Neural progenitor cell (in vitro differentiated cells): ENCODE results near the gene TEX14. TPM values are rescaled to one million over a fixed set of nuclear protein-coding genes. Genes with fewer than 3 reads are reported as not detected.

ENCODE experiments used
- DNase-seq: peaks from one replicate; pipeline ENCODE4 v3.0.0-alpha.2; 2016; ENCODE audit warnings: low spot score
- H2AFZ ChIP-seq: fragments of 200-600 bp; sonication (generic); replicated peaks from 2 replicates; pipeline ENCODE4 v1.6.1; 2016; ENCODE audit warnings: antibody characterized with exemption
- H3F3A ChIP-seq: fragments of 200-600 bp; sonication (generic); 2 replicates; pipeline ENCODE4 v1.6.1; 2016; ENCODE audit warnings: antibody characterized with exemption, low read depth
- H3K27ac ChIP-seq: fragments of 200-600 bp; sonication (generic); 2 replicates; pipeline ENCODE4 v1.5.1; 2016; ENCODE audit warnings: mild to moderate bottlenecking
- H3K27me3 ChIP-seq: fragments of 200-600 bp; sonication (generic); 2 replicates; pipeline ENCODE4 v1.6.1; 2016; ENCODE audit warnings: mild to moderate bottlenecking, moderate library complexity
- H3K36me3 ChIP-seq: fragments of 200-600 bp; sonication (generic); 2 replicates; pipeline ENCODE4 v1.5.1; 2016
- H3K4me1 ChIP-seq: fragments of 200-600 bp; sonication (generic); 2 replicates; pipeline ENCODE4 v1.6.1; 2016; ENCODE audit warnings: mixed run types
- H3K4me2 ChIP-seq: fragments of 200-600 bp; sonication (generic); 2 replicates; pipeline ENCODE4 v1.6.1; 2016
- H3K4me3 ChIP-seq: fragments of 200-600 bp; sonication (generic); 2 replicates; pipeline ENCODE4 v1.5.1; 2016
- H3K79me2 ChIP-seq: fragments of 200-600 bp; sonication (generic); 2 replicates; pipeline ENCODE4 v1.6.1; 2016; ENCODE audit warnings: low read depth
- H3K9ac ChIP-seq: fragments of 200-600 bp; sonication (generic); 2 replicates; pipeline ENCODE4 v1.6.1; 2016
- H3K9me3 ChIP-seq: fragments of 200-600 bp; sonication (generic); 2 replicates; pipeline ENCODE4 v1.5.1; 2016; ENCODE audit warnings: low read depth
- H4K20me1 ChIP-seq: fragments of 200-600 bp; sonication (generic); 2 replicates; pipeline ENCODE4 v1.6.1; 2016; ENCODE audit warnings: low read depth
- H3K27ac Mint-ChIP-seq: 3 replicates; pipeline ENCODE4 v1.8.0; 2021; ENCODE audit warnings: mixed read lengths
- H3K27me3 Mint-ChIP-seq: 2 replicates; pipeline ENCODE4 v1.8.0; 2022; ENCODE audit warnings: low read depth, mild to moderate bottlenecking, inconsistent platforms, moderate library complexity, mixed read lengths; ENCODE audit not compliant: insufficient read depth
- H3K36me3 Mint-ChIP-seq: 3 replicates; pipeline ENCODE4 v1.8.0; 2021; ENCODE audit warnings: mixed read lengths
- H3K4me1 Mint-ChIP-seq: 3 replicates; pipeline ENCODE4 v1.8.0; 2021; ENCODE audit warnings: mixed read lengths
- H3K4me3 Mint-ChIP-seq: 3 replicates; pipeline ENCODE4 v1.8.0; 2021; ENCODE audit warnings: mild to moderate bottlenecking, moderate library complexity, mixed read lengths
- H3K9me3 Mint-ChIP-seq: 3 replicates; pipeline ENCODE4 v1.8.0; 2020; ENCODE audit warnings: mixed read lengths
- EZH2 ChIP-seq: fragments of 200-600 bp; sonication (generic); IDR thresholded peaks from 2 replicates; pipeline ENCODE4 v1.6.1; 2017; ENCODE audit warnings: antibody characterized with exemption, mild to moderate bottlenecking, moderate library complexity
- EZH2phosphoT487 ChIP-seq: fragments of 200-600 bp; sonication (generic); IDR thresholded peaks from 2 replicates; pipeline ENCODE4 v1.6.1; 2017; ENCODE audit warnings: antibody characterized with exemption
- total RNA-seq: library from RNA; depleted of rRNA; stranded (reverse); fragments of >200 nt; gene quantifications from 2 replicates; pipeline ENCODE4 v1.2.3, GENCODE V29; 2015; ENCODE audit warnings: low replicate concordance
- TF ChIP-seq, protein P1 (sequence below): fragments of 200-600 bp; sonication (generic); IDR thresholded peaks from 2 replicates; pipeline ENCODE4 v1.5.1; 2017; ENCODE audit warnings: antibody characterized with exemption, mild to moderate bottlenecking

Gene TEX14
- total RNA-seq, 1 donor from 2014 or later, result 0.09 TPM

DNA sequence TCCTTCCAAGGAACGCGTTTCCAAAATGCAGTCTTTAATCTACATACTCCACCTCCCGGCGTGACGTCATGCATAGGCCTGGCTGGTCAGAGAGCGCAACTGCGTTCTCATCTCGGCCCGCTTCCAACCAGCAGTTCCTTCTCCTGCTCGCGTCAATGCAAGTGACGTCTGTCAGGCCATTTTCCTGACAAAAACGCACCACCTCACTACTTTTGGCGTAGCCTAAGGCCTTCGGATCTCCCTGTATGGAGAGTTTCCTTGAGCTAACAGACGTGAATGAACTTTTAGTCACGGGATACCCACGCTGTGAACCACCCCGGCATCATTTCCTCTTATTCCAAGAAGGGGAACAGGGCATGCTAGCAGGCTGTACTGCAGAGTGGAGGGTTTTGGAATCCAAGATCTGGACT is 25.0 kb downstream of the TEX14 start:
- Histone ChIP-seq H4K20me1 (no peaks in the 10 kb centered on the region), H2AFZ (peak overlapping the region; percentile 79)

DNA sequence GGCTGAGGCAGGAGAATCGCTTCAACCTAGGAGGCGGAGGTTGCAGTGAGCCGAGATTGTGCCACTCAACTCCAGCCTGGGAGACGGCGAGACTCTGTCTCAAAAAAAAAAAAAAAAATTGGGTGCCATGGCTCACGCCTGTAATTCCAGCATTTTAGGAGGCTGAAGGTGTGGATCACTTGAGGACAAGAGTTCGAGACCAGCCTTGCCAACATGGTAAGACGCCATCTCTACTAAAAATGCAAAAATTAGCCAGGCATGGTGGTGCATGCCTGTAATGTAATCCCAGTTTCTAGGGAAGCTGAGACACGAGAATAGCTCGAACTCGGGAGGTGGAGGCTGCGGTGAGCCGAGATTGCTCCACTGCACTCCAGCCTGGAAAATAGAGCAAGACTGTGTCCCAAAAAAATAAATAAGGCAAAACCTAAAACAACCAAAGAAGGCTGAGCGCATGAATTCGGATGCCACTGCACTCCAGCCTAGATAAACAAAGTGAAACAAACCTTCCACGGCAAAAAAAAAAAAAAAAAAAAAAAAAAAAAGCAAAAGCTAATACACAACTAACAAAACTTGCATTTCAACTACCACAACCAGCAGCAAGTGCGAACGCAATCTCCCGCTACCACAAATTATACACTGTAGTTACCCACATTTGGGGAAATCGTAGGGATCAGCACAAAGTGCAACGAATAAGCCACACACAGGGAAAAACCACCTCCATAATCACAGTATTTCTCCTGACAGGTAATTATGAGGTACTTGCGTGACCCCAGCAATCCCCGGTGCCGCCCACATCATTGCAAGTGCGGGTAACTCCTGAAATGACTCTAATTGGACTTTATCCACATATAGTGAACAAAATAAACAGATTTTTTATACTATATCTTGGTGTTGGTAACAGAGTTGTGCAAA is 25.6 kb downstream of the TEX14 start:
- Histone ChIP-seq H4K20me1 (no peaks in the 10 kb centered on the region), H3K4me3 (no peak overlapping the region), H2AFZ (no peak overlapping the region), H3K4me2 (no peak overlapping the region), H3F3A (no peaks in the 10 kb centered on the region), H3K4me1 (no peaks in the 10 kb centered on the region), H3K27me3 (no peaks in the 10 kb centered on the region), H3K36me3 (no peaks in the 10 kb centered on the region), H3K79me2 (no peaks in the 10 kb centered on the region), H3K9ac (no peak overlapping the region), H3K9me3 (no peaks in the 10 kb centered on the region), H3K27ac (no peak overlapping the region)
- Mint-ChIP-seq H3K4me3 (no peak overlapping the region), H3K36me3 (no peaks in the 10 kb centered on the region), H3K9me3 (no peaks in the 10 kb centered on the region), H3K27me3 (peaks cover 3% of the 10 kb centered on the region), H3K27ac (no peak overlapping the region), H3K4me1 (no peaks in the 10 kb centered on the region)
- TF ChIP-seq, protein P1, sequence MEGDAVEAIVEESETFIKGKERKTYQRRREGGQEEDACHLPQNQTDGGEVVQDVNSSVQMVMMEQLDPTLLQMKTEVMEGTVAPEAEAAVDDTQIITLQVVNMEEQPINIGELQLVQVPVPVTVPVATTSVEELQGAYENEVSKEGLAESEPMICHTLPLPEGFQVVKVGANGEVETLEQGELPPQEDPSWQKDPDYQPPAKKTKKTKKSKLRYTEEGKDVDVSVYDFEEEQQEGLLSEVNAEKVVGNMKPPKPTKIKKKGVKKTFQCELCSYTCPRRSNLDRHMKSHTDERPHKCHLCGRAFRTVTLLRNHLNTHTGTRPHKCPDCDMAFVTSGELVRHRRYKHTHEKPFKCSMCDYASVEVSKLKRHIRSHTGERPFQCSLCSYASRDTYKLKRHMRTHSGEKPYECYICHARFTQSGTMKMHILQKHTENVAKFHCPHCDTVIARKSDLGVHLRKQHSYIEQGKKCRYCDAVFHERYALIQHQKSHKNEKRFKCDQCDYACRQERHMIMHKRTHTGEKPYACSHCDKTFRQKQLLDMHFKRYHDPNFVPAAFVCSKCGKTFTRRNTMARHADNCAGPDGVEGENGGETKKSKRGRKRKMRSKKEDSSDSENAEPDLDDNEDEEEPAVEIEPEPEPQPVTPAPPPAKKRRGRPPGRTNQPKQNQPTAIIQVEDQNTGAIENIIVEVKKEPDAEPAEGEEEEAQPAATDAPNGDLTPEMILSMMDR, result no peak
- TF ChIP-seq EZH2phosphoT487 (no peak), EZH2 (no peak)
- no peak for DNase-seq

More for the DNA sequence above, 25.0 kb downstream of the TEX14 start:
- Histone ChIP-seq H3K79me2 (no peaks in the 10 kb centered on the region), H3K36me3 (no peaks in the 10 kb centered on the region), H3K9me3 (no peaks in the 10 kb centered on the region), H3F3A (no peaks in the 10 kb centered on the region), H3K4me2 (no peak overlapping the region), H3K27ac (no peak overlapping the region), H3K9ac (no peak overlapping the region), H3K4me3 (no peak overlapping the region), H3K4me1 (peaks cover 5% of the 10 kb centered on the region), H3K27me3 (no peaks in the 10 kb centered on the region)
- Mint-ChIP-seq H3K27me3 (peaks cover 3% of the 10 kb centered on the region), H3K4me1 (peaks cover 4% of the 10 kb centered on the region), H3K9me3 (no peaks in the 10 kb centered on the region), H3K36me3 (no peaks in the 10 kb centered on the region), H3K27ac (no peak overlapping the region), H3K4me3 (no peak overlapping the region)
- DNase-seq, result no peak
- TF ChIP-seq, protein P1, result no peak
- TF ChIP-seq EZH2phosphoT487, result no peak
- TF ChIP-seq EZH2, result no peak

DNA sequence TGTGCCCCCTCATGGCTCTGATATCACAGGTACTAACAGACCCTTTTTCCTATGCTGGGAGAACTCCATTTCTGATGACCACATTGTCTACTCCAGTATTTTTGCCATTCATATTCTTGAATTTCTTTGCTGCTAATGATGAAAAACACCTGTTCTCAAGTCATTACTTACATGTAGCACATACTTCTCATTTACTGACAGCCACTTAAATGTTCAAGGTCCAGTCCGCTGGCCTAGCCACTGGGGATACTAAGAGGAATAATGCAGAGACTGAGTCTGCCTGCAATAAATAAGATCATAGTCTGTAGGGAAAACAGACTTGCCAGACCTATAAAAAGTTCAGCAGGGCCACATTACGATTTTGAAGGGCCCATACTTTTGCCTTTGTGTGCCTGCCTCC is 27.5 kb downstream of the TEX14 start:
- Histone ChIP-seq H3K4me2 (no peak overlapping the region), H3K27ac (no peak overlapping the region), H3K9ac (no peak overlapping the region), H3K9me3 (no peaks in the 10 kb centered on the region), H4K20me1 (no peaks in the 10 kb centered on the region), H2AFZ (no peak overlapping the region), H3K79me2 (no peaks in the 10 kb centered on the region), H3K27me3 (no peaks in the 10 kb centered on the region), H3F3A (peaks cover 5% of the 10 kb centered on the region), H3K4me3 (no peak overlapping the region), H3K36me3 (no peaks in the 10 kb centered on the region), H3K4me1 (no peaks in the 10 kb centered on the region)
- Mint-ChIP-seq H3K36me3 (no peaks in the 10 kb centered on the region), H3K4me1 (peaks cover 2% of the 10 kb centered on the region), H3K27ac (no peak overlapping the region), H3K27me3 (peaks cover 3% of the 10 kb centered on the region), H3K9me3 (no peaks in the 10 kb centered on the region), H3K4me3 (no peak overlapping the region)
- TF ChIP-seq EZH2phosphoT487 (no peak), EZH2 (no peak)
- TF ChIP-seq, protein P1, result no peak
- no peak for DNase-seq
